ENCODE data around the gene TNS3.

The TNS3 gene

DNA sequence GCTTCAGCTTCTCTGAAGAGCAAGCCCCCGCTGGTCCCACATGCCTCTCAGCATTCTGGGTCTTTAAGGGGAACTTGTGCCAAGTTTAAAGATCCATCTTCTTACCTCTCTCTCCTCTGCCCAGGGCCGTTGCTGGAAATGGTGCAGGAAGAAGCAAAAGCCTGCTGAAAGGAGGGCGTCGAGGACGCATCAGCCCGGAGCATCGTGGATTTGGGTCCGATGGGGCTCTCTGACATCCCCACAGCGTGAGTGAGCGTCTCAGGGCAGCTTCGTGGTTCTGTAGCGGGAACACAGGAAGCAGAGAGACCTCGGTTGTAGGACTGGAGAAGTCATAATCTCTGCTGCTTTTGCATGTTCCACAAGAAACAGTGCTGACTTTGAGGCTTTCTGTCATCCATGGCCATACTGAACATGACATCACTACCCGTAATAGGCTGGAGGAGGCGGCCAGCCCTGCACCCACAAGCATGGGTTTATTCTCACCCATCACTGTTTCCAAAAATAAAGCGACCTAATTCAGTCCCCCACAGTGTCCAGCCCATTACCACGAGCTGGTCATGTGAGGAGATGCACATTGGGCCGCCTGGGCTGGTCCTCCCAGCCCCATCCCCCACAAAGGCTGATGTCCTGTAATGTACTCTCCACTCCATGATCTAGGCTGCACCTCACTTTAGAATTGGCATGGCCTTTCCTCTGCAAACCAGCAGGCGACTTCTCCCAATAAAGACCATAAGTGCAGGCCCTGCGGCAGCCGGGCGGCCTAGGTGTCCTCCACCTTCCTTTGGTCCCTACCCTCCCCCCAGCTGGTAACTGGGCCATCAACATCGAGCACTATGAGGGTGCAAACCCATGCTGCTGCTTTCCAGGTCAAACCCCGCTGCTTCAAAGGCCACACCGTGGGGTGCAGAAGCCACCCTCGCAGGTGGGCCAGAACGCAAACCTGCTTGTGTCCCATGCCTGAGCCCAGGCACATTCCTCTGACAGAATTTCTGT, 276.9 kb downstream of the TNS3 start:
- TF ChIP-seq POLR2AphosphoS5 (IDR thresholded peaks at IDR 0.05; ENCODE audit: low read depth) (no peak), SPI1 (IDR thresholded peaks at IDR 0.05; ENCODE audit: borderline replicate concordance, low read depth) (no peak)
- TF ChIP-seq, protein P1, sequence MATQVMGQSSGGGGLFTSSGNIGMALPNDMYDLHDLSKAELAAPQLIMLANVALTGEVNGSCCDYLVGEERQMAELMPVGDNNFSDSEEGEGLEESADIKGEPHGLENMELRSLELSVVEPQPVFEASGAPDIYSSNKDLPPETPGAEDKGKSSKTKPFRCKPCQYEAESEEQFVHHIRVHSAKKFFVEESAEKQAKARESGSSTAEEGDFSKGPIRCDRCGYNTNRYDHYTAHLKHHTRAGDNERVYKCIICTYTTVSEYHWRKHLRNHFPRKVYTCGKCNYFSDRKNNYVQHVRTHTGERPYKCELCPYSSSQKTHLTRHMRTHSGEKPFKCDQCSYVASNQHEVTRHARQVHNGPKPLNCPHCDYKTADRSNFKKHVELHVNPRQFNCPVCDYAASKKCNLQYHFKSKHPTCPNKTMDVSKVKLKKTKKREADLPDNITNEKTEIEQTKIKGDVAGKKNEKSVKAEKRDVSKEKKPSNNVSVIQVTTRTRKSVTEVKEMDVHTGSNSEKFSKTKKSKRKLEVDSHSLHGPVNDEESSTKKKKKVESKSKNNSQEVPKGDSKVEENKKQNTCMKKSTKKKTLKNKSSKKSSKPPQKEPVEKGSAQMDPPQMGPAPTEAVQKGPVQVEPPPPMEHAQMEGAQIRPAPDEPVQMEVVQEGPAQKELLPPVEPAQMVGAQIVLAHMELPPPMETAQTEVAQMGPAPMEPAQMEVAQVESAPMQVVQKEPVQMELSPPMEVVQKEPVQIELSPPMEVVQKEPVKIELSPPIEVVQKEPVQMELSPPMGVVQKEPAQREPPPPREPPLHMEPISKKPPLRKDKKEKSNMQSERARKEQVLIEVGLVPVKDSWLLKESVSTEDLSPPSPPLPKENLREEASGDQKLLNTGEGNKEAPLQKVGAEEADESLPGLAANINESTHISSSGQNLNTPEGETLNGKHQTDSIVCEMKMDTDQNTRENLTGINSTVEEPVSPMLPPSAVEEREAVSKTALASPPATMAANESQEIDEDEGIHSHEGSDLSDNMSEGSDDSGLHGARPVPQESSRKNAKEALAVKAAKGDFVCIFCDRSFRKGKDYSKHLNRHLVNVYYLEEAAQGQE (IDR thresholded peaks at IDR 0.05; ENCODE audit: insufficient replicate concordance, low read depth), result no peak
- TF ChIP-seq, protein P2, sequence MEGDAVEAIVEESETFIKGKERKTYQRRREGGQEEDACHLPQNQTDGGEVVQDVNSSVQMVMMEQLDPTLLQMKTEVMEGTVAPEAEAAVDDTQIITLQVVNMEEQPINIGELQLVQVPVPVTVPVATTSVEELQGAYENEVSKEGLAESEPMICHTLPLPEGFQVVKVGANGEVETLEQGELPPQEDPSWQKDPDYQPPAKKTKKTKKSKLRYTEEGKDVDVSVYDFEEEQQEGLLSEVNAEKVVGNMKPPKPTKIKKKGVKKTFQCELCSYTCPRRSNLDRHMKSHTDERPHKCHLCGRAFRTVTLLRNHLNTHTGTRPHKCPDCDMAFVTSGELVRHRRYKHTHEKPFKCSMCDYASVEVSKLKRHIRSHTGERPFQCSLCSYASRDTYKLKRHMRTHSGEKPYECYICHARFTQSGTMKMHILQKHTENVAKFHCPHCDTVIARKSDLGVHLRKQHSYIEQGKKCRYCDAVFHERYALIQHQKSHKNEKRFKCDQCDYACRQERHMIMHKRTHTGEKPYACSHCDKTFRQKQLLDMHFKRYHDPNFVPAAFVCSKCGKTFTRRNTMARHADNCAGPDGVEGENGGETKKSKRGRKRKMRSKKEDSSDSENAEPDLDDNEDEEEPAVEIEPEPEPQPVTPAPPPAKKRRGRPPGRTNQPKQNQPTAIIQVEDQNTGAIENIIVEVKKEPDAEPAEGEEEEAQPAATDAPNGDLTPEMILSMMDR (IDR thresholded peaks at IDR 0.05; ENCODE audit: insufficient read depth, low read length), result no peak
- Histone ChIP-seq H3K4me3 (replicated peaks; ENCODE audit: insufficient read depth, low read length) (no peak overlapping the region), H3K27ac (replicated peaks) (no peak overlapping the region), H3K27me3 (ENCODE audit: insufficient read depth, poor library complexity, severe bottlenecking) (no peaks in the 10 kb centered on the region)
- no peak for DNase-seq (ENCODE audit: low read depth in 1 of 2, low spot score in 1 of 2)

DNA sequence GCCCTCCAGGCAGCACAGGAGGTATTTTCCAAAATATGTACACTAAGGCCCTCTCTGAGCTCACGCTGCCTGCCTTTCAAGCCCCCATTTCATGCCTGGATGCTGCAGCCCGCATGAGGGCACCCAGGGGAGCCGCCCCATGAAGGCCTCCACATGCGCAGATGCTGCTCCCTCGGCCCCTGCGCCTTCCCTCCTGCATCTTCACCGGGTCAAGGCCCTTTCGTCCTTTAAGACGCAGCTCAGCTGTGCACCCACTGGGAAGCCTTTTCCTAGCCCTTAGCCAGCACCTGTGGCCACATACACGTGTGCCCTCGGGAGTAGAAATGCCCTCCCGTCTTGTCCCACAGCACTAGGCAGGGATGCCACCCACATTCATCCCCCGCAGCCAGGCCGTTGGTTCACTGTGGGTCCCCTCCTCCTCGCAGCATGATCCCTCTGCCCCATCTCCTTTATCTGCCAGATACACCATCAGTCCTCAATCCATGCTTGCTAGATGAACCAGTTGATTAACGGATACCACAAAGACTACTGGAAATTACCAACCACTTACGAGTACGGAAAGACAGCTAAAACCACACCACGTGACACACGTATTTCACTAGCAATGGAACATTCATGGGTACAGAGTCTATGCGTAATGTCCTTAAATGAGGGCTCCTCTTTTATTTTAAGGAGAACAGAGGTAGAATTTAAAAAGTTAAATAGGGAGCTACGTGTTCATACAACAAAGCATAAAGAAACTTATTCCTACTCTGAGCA, 278.0 kb downstream of the TNS3 start:
- DNase-seq (ENCODE audit: low read depth in 1 of 2, low spot score in 1 of 2), result no peak
- TF ChIP-seq GABPA (IDR thresholded peaks at IDR 0.05; ENCODE audit: low read depth) (no peak), POLR2AphosphoS5 (IDR thresholded peaks at IDR 0.05; ENCODE audit: low read depth) (no peak), SPI1 (IDR thresholded peaks at IDR 0.05; ENCODE audit: borderline replicate concordance, low read depth) (no peak)
- TF ChIP-seq, protein P1 (IDR thresholded peaks at IDR 0.05; ENCODE audit: insufficient replicate concordance, low read depth), result no peak
- TF ChIP-seq, protein P2 (IDR thresholded peaks at IDR 0.05; ENCODE audit: insufficient read depth, low read length), result no peak
- no peaks in the 10 kb centered on the region for H3K27me3 ChIP-seq (ENCODE audit: insufficient read depth, poor library complexity, severe bottlenecking)
- H3K4me3 ChIP-seq (replicated peaks; ENCODE audit: insufficient read depth, low read length), result no peak overlapping the region
- H3K27ac ChIP-seq (replicated peaks), result no peak overlapping the region

DNA sequence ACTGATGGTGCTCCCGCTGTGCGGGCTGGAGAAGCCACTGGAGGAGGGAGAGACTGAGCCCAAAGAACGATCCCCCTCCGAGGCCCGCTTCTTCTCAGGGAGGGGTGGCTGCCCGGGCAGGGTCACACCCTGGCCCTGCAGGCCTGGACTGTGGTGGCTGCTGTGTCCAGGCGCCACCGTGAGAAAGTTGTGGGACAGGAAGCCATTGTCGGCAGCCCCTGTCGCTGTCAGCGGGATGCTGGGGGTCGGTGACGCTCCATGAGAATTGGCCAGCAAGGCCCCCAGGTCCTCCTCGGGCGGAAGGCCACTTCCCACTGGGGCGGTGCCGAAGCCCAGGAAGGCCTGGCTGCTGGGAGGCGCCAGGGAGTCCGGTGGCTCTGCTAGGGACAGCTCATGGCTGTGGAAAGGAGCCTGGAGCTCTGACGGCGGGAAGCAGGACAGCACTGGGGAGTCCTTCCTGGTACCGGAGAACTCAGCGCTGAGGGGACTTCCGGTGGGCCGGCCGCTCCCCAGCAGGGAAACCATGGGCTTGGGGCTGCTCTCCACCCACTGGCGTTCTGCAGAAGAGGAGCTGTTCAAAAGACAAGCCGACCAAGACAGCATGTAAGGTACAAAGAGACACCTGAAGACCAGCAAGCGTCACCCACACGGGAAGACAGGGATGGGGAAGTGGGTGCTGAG, 278.8 kb downstream of the TNS3 start:
- Histone ChIP-seq H3K27me3 (ENCODE audit: insufficient read depth, poor library complexity, severe bottlenecking) (no peaks in the 10 kb centered on the region), H3K27ac (replicated peaks) (no peak overlapping the region), H3K4me3 (replicated peaks; ENCODE audit: insufficient read depth, low read length) (no peak overlapping the region)
- no peak for TF ChIP-seq GABPA (IDR thresholded peaks at IDR 0.05; ENCODE audit: low read depth)
- TF ChIP-seq, protein P1 (IDR thresholded peaks at IDR 0.05; ENCODE audit: insufficient replicate concordance, low read depth), result no peak
- TF ChIP-seq, protein P2 (IDR thresholded peaks at IDR 0.05; ENCODE audit: insufficient read depth, low read length), result no peak
- TF ChIP-seq POLR2AphosphoS5 (IDR thresholded peaks at IDR 0.05; ENCODE audit: low read depth), result no peak
- DNase-seq (ENCODE audit: low read depth in 1 of 2, low spot score in 1 of 2), result no peak

All from HL-60 (cell line).